Measurements from ENCODE around the gene NME9. TPM values are rescaled to one million over a fixed set of nuclear protein-coding genes. Genes with fewer than 3 reads are reported as not detected.
A peak's percentile ranks its signal among the peaks of the same experiment; 100 is the strongest.

The NME9 gene, protein sequence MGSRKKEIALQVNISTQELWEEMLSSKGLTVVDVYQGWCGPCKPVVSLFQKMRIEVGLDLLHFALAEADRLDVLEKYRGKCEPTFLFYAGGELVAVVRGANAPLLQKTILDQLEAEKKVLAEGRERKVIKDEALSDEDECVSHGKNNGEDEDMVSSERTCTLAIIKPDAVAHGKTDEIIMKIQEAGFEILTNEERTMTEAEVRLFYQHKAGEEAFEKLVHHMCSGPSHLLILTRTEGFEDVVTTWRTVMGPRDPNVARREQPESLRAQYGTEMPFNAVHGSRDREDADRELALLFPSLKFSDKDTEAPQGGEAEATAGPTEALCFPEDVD
- not detected in 2 replicates for total RNA-seq (2012; rRNA removed)
- not detected in 2 replicates for polyA plus RNA-seq (2012; rRNA removed)
- polyA plus RNA-seq (2012; cell fraction: cytosol; rRNA removed), result not detected in 2 replicates
- polyA plus RNA-seq (2012; cell fraction: nucleus; rRNA removed; ENCODE audit: low replicate concordance), result 0.03 TPM in 1 of 2 replicates, not detected in the other
- Bru-seq, nascent RNA, result percentile 3 among the genes with signal in this experiment
- percentile 7 among the genes with signal in this experiment for BruChase-seq, experiment 1, labeled RNA remaining after a 6-hour chase
- BruChase-seq, experiment 2, labeled RNA remaining after a 2-hour chase, result percentile 9 among the genes with signal in this experiment
- long read RNA-seq, result 0 reads

DNA sequence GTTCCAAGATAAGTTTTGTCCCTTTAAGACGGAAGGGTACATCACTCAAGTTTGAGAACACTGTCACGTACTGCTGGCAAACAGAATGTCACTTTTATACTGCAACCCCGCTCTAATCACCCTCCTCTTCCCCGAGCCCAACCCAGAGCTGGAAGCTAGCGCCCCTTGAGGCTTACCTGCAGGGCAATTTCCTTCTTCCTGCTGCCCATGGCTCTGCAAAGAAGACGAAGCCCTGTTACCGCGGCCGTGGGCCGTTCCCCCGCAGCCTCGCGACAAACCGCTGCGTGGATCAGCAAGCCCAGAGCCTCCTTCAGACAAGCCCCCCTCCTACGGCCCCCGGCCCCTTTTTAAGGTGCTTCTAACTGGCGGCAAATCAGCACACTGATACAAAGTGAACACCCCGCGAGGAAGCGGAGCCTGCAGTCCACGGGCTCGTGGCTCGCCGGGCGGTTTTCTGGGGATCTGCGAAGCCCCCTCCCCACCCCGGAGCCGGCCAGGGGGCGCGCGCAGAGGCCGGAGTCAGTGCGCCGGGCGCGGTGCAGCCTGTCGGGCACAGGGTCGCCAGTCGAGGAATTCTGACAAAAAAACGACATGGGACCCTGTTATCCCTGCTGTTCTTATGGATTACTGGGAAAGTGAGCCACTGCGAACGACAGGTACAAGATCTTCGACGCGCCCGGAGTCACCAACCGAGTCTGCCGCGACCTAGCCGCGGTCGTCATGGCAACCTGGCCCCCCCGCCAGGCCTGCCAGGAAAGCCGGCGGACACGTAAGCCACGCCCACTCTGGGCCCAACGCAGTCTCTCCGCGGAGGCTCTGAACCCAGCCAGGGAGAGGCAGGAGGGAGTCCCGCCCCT lies at the start of gene NME9:
TSS of gene NME9 (minus strand) at position 725 of the 857 bp plus-strand sequence. CDS start at position 209, 516 bp downstream.
- WGBS, 2 experiments (ENCODE audit: extremely low coverage in 2 of 2, insufficient read length in 1 of 2), result 4% methylated on average over 24 of the region's 62 CpGs; no CpG with 5 or more reads in 1 of the 2 experiments
- POLR2A ChIA-PET (ENCODE audit: unreplicated experiment), result no interaction called here

More for the DNA sequence above, at the start of gene NME9:
- Histone ChIP-seq H3K9me1 (ENCODE audit: insufficient read depth, low read length) (no peaks in the 10 kb centered on the region), H4K5ac (ENCODE audit: low read depth, low read length) (no peak within 1 kb of the TSS), H2BK120ac (ENCODE audit: low read depth, low read length) (no peak within 1 kb of the TSS), H2AFZ (replicated peaks; ENCODE audit: low read length, poor library complexity) (peak within 1 kb of the TSS; percentile 92), H3K56ac (ENCODE audit: extremely low read depth, insufficient read depth, low read length) (no peak within 1 kb of the TSS), H3K14ac (replicated peaks; ENCODE audit: low read depth, low read length) (no peak within 1 kb of the TSS), H2BK5ac (ENCODE audit: low read depth, low read length, poor library complexity, severe bottlenecking) (no peak within 1 kb of the TSS), H2BK15ac (ENCODE audit: low read depth, low read length) (no peak within 1 kb of the TSS), H3K4me2 (ENCODE audit: low read depth, low read length) (peak within 1 kb of the TSS; percentile 85), H3K4me1 (ENCODE audit: control insufficient read depth, insufficient read depth, low read length) (no peaks in the 10 kb centered on the region), H4K91ac (ENCODE audit: insufficient read depth, low read depth, low read length) (no peak within 1 kb of the TSS), H3K79me1 (ENCODE audit: low read depth in 1 of 2, low read length in 2 of 2) (no peaks in the 10 kb centered on the region), H3K4ac (ENCODE audit: low read depth, low read length) (no peak within 1 kb of the TSS), H3K27me3 (ENCODE audit: control insufficient read depth, insufficient read depth, low read length) (peaks cover under 1% of the 10 kb centered on the region), H2AK5ac (ENCODE audit: low read depth, low read length) (no peak within 1 kb of the TSS), H3K27ac (ENCODE audit: insufficient read depth, low read length) (no peak within 1 kb of the TSS), H3K4me3 (ENCODE audit: insufficient read depth, low read depth, low read length) (peak within 1 kb of the TSS; percentile 62), H3K36me3 (ENCODE audit: control insufficient read depth, insufficient read depth, low read length) (no peaks in the 10 kb centered on the region), H3K9ac (ENCODE audit: low read depth, low read length) (no peak within 1 kb of the TSS), H4K8ac (ENCODE audit: low read depth in 2 of 2, low read length in 2 of 2) (no peak within 1 kb of the TSS), H3K9me3 (ENCODE audit: control insufficient read depth, insufficient read depth, low read length) (no peaks in the 10 kb centered on the region), H3K23ac (ENCODE audit: low read depth, low read length) (peak within 1 kb of the TSS; percentile 11; the same call in 1 of the 2 replicates), H4K20me1 (ENCODE audit: insufficient read depth, low read length) (no peaks in the 10 kb centered on the region), H2BK20ac (ENCODE audit: low read depth, low read length) (no peak within 1 kb of the TSS), H2AK9ac (replicated peaks; ENCODE audit: low read depth, low read length, poor library complexity) (no peak within 1 kb of the TSS), H3K18ac (ENCODE audit: low read depth, low read length) (no peak within 1 kb of the TSS)
- BruUV-seq (replicated peaks), result no TSS peak
- ATAC-seq (ENCODE audit: low read depth) (peak; percentile 97), DNase-seq (peak; percentile 73)
- CTCF ChIA-PET, result interaction anchor here (1.0 to 1.9 kb wide), 2 partner anchors 18 to 58 kb away, joined by 3 to 5 read pairs; partner anchors contain the start of gene MRAS
- dilution Hi-C loops (cut with HindIII; ENCODE audit: low sequenced_read_pairs, unreplicated experiment), result no loop called here
- TF ChIP-seq MAZ (IDR thresholded peaks at IDR 0.05; ENCODE audit: borderline replicate concordance, low read depth, low read length), result peak; percentile 36; the same call in 1 of the 2 replicates
- TF ChIP-seq, protein P1, sequence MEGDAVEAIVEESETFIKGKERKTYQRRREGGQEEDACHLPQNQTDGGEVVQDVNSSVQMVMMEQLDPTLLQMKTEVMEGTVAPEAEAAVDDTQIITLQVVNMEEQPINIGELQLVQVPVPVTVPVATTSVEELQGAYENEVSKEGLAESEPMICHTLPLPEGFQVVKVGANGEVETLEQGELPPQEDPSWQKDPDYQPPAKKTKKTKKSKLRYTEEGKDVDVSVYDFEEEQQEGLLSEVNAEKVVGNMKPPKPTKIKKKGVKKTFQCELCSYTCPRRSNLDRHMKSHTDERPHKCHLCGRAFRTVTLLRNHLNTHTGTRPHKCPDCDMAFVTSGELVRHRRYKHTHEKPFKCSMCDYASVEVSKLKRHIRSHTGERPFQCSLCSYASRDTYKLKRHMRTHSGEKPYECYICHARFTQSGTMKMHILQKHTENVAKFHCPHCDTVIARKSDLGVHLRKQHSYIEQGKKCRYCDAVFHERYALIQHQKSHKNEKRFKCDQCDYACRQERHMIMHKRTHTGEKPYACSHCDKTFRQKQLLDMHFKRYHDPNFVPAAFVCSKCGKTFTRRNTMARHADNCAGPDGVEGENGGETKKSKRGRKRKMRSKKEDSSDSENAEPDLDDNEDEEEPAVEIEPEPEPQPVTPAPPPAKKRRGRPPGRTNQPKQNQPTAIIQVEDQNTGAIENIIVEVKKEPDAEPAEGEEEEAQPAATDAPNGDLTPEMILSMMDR (conservative IDR thresholded peaks at IDR 0.05; ENCODE audit: low read depth, low read length), result peak; percentile 50
- TF ChIP-seq RAD21 (IDR thresholded peaks at IDR 0.05; ENCODE audit: low read length), result peak; percentile 36
- no peak for TF ChIP-seq CEBPB (IDR thresholded peaks at IDR 0.05; ENCODE audit: low read depth, low read length)
- in situ Hi-C loops (cut with MboI; ENCODE audit: low sequenced_read_pairs), result no loop called here
- intact Hi-C loops (cut with micrococcal nuclease), result loop anchor here (5.0 kb wide), 1 partner anchor 142 kb away; the partner anchor contains the start of gene ARMC8

All from IMR-90 (cell line).